Measurements from ENCODE around the gene DBH. TPM values are rescaled to one million over a fixed set of nuclear protein-coding genes. Genes with fewer than 3 reads are reported as not detected.

Gene DBH
- total and polyA plus RNA-seq, 10 of the 15 experiments (the other 5 are each of a cell fraction or from before 2014, with no cell fraction given): not detected

- Histone ChIP-seq H3K36me3 (ENCODE audit: control insufficient read depth in 2 of 2, insufficient read depth in 2 of 2, low read length in 1 of 2) (no peaks in the 10 kb centered on the region), H3K27ac (ENCODE audit: control insufficient read depth, insufficient read depth) (no peak overlapping the region), H3K27me3 (replicated peaks in 1 of 2; ENCODE audit: control insufficient read depth in 2 of 2, insufficient read depth in 2 of 2, low read length in 1 of 2) (no peaks in the 10 kb centered on the region; a peak in 3 of 4 replicates), H3K79me2 (ENCODE audit: control insufficient read depth, insufficient read depth, low read length) (no peaks in the 10 kb centered on the region), H3K9ac (ENCODE audit: control insufficient read depth, insufficient read depth, low read length) (no peak overlapping the region), H3K4me3 (no peak overlapping the region), H4K20me1 (ENCODE audit: control insufficient read depth, insufficient read depth) (no peaks in the 10 kb centered on the region), H3K4me1 (ENCODE audit: control insufficient read depth, insufficient read depth, low read length) (no peaks in the 10 kb centered on the region), H3K9me3 (replicated peaks; ENCODE audit: control insufficient read depth, insufficient read depth, low read length) (no peaks in the 10 kb centered on the region), H3K4me2 (ENCODE audit: control insufficient read depth, insufficient read depth) (no peak overlapping the region), H2AFZ (ENCODE audit: control insufficient read depth, low read depth, low read length) (no peak overlapping the region)
- ChIA-PET CTCF (no interaction called here), RAD21 (ENCODE audit: unreplicated experiment) (no interaction called here), POLR2A (no interaction called here), SMC1A (ENCODE audit: uncharacterized antibody, unreplicated experiment) (no interaction called here)
- ATAC-seq (no peak), FAIRE-seq (no peak), DNase-seq (ENCODE audit: low read depth, low spot score) (no peak)
- intact Hi-C loops (cut with micrococcal nuclease; ENCODE audit: unreplicated experiment): no loop called here
- in situ Hi-C loops (cut with MboI): no loop called here
- whole genome bisulfite sequencing (ENCODE audit: insufficient coverage, insufficient replicate concordance, low lambda C conversion rate, missing lambda C conversion rate): 20% methylated on average over 25 of the region's 25 CpGs
- BruUV-seq (replicated peaks): no TSS peak
- no peak for TF ChIP-seq SREBF2 (IDR thresholded peaks at IDR 0.05; ENCODE audit: low read length)
- no peak for TF ChIP-seq RAD51 (IDR thresholded peaks at IDR 0.05)
- no peak for TF ChIP-seq EZH2 (IDR thresholded peaks at IDR 0.05; ENCODE audit: borderline replicate concordance, control insufficient read depth, low read depth, low read length)
- TF ChIP-seq TCF3 (IDR thresholded peaks at IDR 0.05; ENCODE audit: borderline replicate concordance, insufficient read depth, low read depth, low read length): no peak
- no peak for TF ChIP-seq NKRF (conservative IDR thresholded peaks at IDR 0.05)
- TF ChIP-seq CEBPB (IDR thresholded peaks at IDR 0.05; ENCODE audit: borderline replicate concordance in 1 of 2, low read depth in 2 of 2, low read length in 2 of 2): no peak
- no peak for TF ChIP-seq SMC3 (IDR thresholded peaks at IDR 0.05; ENCODE audit: borderline replicate concordance, low read length)
- TF ChIP-seq PAX5 (IDR thresholded peaks at IDR 0.05; ENCODE audit: borderline replicate concordance, low read depth, low read length): no peak
- TF ChIP-seq IKZF2 (IDR thresholded peaks at IDR 0.05): no peak
- TF ChIP-seq MTA2 (IDR thresholded peaks at IDR 0.05; ENCODE audit: low read depth): no peak
- no peak for TF ChIP-seq CEBPZ (IDR thresholded peaks at IDR 0.05; ENCODE audit: low read depth, low read length)
- no peak for TF ChIP-seq SPI1 (IDR thresholded peaks at IDR 0.05; ENCODE audit: borderline replicate concordance, insufficient read depth, low read depth, low read length)
- TF ChIP-seq, protein P1, sequence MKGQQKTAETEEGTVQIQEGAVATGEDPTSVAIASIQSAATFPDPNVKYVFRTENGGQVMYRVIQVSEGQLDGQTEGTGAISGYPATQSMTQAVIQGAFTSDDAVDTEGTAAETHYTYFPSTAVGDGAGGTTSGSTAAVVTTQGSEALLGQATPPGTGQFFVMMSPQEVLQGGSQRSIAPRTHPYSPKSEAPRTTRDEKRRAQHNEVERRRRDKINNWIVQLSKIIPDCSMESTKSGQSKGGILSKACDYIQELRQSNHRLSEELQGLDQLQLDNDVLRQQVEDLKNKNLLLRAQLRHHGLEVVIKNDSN (IDR thresholded peaks at IDR 0.05; ENCODE audit: borderline replicate concordance, extremely low read length, insufficient read depth, low read depth, low read length): no peak
- no peak for TF ChIP-seq LARP7 (IDR thresholded peaks at IDR 0.05)
- TF ChIP-seq ZNF207 (IDR thresholded peaks at IDR 0.05; ENCODE audit: borderline replicate concordance): no peak
Observed at GRCh38 chr9:133641861-133642595, 5.9 kb downstream of the DBH start.
